ENCODE data around the gene TP53TG5.

- TF ChIP-seq CTCF (IDR thresholded peaks at IDR 0.05) (no peak), POLR2AphosphoS5 (IDR thresholded peaks at IDR 0.05; ENCODE audit: low read depth, low read length) (no peak)
These were observed 19.1 kb downstream of the TP53TG5 start for GRCh38 chr20:45359069-45359405.

Data from Panc1 (cell line).